ENCODE results near the gene GPANK1.
A peak's percentile ranks its signal among the peaks of the same experiment; 100 is the strongest.

DNA sequence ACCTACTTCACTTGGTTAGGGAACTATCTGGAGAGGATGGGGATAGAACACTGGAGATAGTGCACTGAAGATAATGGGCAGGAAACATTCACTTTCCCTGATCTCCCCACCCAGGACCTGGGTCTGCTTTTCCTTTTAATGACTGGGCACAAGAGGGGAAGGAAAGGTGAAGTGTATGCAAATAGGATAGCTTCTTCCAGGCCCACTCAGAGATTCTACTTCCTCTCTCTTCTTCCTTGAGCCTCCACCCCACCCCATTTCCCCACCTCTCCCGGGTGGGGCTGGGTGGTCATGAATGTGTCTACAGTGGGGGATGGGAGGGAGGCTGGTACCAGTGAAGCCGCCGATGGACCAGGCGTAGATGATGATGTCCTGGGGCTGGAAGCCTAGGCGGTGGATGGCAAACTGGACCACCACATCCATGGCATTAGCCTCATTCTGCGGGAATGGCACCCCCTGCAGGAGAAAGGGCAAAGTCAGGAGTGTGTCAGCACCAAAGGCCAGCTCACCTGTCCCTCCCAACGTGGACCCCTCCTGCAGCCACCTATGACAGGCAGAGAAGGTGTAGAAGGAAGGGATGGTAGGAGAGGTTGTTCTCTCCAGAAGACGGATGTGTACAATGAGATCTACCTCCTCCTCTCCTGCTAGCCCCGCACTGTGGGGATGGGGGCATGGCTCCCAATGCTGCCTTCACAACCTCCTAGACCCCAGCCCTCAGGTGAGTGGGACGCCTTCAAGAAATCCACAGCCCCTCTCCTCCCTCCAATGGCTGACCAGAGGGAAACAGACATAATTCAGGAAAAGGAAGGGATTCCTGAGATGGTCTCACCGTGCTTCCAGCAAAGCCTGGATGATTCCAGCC, 24.7 kb upstream of the GPANK1 start:
- TF ChIP-seq, protein P1, sequence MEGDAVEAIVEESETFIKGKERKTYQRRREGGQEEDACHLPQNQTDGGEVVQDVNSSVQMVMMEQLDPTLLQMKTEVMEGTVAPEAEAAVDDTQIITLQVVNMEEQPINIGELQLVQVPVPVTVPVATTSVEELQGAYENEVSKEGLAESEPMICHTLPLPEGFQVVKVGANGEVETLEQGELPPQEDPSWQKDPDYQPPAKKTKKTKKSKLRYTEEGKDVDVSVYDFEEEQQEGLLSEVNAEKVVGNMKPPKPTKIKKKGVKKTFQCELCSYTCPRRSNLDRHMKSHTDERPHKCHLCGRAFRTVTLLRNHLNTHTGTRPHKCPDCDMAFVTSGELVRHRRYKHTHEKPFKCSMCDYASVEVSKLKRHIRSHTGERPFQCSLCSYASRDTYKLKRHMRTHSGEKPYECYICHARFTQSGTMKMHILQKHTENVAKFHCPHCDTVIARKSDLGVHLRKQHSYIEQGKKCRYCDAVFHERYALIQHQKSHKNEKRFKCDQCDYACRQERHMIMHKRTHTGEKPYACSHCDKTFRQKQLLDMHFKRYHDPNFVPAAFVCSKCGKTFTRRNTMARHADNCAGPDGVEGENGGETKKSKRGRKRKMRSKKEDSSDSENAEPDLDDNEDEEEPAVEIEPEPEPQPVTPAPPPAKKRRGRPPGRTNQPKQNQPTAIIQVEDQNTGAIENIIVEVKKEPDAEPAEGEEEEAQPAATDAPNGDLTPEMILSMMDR (IDR thresholded peaks at IDR 0.05), result peak in 1 of 6 experiments; percentile 24
- no peak for TF ChIP-seq POLR2A (IDR thresholded peaks at IDR 0.05)

Data from adrenal gland (tissue), 5 donors.